Renal pelvis (tissue), 4 donors: ENCODE measurements around the gene TMEM176B. TPM values are rescaled to one million over a fixed set of nuclear protein-coding genes. Genes with fewer than 3 reads are reported as not detected.

Source experiments
- DNase-seq: peaks from one replicate; pipeline ENCODE4 v3.0.0-alpha.2; 2013
- polyA plus RNA-seq, 3 donors: library from polyadenylated mRNA; unstranded; fragments of 120-200 nt; gene quantifications; one replicate each; pipeline ENCODE4 v1.2.1, GENCODE V29; 2013; ENCODE audit not compliant: insufficient read length in 3 of 3

Gene TMEM176B
- polyA plus RNA-seq, 3 donors: 90.2 to 112 (median 92.4) TPM

DNA sequence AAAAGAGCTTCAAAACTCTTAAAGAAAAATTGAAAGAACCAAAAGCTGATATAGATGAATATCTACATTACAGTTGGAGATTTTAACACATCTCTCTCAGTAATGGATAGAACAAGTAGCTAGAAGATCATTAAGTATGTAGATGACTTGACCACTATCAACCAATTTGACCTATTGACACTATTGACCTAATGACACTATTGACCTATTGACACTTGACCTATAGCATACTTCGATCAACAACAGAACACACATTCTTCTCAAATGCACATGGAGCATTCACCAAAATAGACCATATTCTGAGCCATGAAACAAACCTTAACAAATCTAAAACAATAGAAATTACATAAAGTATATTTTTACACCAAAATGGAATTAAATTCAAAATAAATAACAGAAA lies 40.7 kb downstream of the TMEM176B start:
- no peak for DNase-seq

DNA sequence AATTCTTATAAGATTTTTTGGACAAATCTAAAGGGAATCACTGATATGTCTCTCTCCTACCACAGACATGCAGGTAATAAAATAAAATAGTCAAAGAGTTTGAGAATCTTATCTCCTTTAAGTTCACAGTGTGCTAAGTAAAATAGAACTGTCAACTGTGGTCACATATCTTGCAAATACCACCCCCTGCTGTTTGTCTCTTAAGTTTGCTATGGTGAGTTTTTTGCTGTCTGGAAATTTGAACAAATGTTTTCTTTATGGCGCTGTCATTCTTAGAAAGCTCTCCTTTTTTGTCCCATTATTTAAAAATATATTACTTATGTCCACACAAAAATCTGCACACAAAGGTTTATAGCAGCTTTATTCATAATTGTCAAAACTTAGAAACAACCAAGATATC lies 43.3 kb downstream of the TMEM176B start:
- no peak for DNase-seq

- DNase-seq: no peak
Observed at GRCh38 chr7:150756166-150756565, 44.0 kb downstream of the TMEM176B start.

DNA sequence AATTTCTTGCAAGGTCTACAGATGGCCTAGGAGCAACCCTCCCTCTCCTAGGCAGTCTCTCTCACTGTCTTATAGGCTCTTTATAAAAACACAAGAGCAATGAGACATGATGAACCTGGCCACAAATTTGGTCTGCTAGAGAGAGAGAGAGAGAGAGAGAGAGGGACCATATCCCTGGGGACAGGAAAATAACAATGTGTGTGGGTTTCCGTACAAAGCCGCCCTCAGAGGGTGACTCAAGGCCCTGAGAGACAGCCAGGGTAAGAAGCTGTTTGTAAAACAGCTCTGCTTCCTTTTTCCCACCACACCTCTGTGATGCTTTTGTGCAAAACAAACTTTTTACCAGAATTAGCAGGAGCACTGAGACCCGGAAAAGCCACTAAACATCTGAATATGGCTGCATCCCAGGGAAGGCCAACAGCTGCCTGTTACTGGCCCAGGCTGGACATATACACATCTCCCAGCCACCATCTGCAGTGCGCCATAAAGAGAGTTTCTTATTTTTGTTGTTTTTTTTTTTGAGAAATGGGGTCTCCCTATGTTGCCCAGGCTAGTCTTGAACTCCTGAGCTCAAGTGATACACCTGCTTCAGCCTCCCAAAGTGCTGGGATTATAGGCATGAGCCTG lies 44.6 kb downstream of the TMEM176B start:
- DNase-seq: no peak

DNA sequence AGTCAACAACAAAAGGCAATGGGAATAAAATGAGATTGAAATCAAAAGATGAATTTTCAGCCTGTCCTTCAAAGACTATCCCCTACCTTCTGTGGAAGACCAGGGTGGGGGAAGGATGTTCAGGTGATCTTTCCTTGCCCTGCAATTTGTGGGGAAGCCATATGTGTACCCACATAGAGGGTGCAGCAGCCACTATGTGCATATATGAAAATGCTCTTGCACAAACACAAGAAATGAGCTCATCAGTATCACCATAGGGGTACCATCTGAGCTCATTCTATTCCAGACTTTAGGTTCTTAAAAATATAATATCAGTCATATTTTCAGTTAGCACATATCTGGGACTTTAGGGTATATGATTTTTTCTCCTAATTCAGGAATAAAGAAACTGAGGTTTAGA lies 45.2 kb downstream of the TMEM176B start:
- no peak for DNase-seq

DNA sequence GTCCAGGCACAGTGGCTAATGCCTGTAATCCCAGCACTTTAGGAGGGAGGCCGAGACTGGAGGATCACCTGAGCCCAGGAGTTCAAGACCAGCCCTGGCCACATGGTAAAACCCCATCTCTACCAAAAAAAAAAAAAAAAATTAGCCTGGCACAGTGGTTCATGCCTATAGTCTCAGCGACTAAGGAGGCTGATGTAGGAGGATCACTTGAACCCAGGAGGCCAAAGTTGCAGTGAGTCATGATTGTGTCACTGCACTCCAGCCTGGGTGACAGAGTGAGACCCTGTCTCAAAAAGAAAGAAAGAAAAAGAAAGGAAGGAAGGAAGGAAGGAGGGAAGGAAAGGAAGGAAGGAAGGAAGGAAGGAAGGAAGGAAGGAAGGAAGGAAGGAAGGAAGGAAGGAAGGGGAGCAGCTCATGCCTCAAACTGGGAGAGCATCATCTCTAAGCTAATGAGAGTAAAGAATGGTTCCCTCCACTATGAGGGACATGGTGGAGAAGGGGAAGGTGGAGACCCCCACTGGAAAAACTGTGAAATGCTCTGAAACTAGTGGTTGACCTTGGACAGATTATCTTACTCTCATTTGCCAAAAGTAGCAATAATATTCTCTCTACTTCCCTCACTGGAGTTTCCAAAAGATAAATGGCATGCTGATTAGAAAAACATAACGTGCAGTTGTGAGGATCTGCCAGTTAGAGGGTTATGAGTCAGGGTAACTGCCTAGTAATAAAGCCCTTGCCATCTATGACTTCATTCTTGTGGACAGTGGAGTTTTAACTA lies 46.1 kb downstream of the TMEM176B start:
- no peak for DNase-seq

- no peak for DNase-seq
Observed at GRCh38 chr7:150753239-150753638, 46.9 kb downstream of the TMEM176B start.

- DNase-seq: no peak
Observed at GRCh38 chr7:150751702-150752101, 48.5 kb downstream of the TMEM176B start.

DNA sequence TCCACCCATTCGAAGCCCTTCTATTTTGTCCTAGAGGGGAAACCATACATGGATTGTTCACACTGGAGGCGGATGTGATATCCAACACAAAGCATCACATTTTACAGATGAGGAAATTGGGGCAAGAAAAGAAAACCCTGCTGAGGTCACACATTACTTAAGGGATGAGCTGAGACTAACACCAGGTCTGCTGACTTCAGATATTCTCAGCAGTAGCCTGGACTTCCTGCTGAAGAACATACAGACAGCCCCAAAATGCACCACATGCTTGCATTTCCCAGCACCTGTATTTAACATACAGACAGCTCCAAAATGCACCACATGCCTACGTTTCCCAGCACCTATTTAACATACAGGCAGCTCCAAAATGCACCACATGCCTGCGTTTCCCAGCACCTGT lies 51.8 kb downstream of the TMEM176B start:
- DNase-seq: no peak

DNA sequence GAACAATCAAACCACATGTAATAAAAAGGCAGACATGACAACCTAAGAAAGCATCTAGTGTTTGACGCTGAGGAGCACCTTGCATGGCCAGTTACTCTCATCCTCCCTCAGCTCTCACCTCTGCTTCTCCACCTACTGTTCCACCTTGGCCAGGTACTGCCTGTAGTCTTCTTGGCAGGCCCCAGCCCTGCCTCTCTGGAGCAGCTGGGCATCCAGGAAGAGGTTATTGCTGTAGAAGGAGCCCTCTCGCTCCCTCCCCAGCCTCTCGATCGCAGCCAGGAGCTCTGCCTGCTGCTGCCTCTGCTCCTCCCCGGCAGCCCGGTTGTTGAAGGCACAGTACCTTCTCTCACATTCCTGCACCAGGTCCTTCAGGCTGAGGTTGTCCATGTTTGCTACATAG lies 53.2 kb downstream of the TMEM176B start:
- no peak for DNase-seq

- DNase-seq: no peak
Observed at GRCh38 chr7:150745876-150746275, 54.3 kb downstream of the TMEM176B start.

DNA sequence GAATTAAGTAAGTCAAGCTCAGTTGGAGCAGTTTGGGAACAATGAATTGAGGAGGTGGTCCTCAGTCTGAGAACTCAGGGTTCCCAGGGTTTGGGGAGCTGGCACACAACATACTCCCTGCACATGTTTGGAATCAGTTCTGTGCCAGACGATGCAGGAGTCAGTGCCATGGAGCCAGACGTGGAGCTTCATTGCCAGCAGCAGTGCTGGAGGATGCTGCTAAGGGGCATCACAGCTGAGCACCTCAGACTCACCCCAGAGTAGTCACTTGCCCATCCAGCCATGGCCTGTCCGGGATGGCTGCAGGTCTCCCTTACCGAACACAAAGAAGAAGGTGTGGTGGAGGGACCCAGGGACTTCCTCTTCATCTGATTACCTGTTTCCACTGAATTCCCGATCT lies 55.1 kb downstream of the TMEM176B start:
- DNase-seq: no peak

- DNase-seq: no peak
Observed at GRCh38 chr7:150744041-150744656, 56.0 kb downstream of the TMEM176B start.

DNA sequence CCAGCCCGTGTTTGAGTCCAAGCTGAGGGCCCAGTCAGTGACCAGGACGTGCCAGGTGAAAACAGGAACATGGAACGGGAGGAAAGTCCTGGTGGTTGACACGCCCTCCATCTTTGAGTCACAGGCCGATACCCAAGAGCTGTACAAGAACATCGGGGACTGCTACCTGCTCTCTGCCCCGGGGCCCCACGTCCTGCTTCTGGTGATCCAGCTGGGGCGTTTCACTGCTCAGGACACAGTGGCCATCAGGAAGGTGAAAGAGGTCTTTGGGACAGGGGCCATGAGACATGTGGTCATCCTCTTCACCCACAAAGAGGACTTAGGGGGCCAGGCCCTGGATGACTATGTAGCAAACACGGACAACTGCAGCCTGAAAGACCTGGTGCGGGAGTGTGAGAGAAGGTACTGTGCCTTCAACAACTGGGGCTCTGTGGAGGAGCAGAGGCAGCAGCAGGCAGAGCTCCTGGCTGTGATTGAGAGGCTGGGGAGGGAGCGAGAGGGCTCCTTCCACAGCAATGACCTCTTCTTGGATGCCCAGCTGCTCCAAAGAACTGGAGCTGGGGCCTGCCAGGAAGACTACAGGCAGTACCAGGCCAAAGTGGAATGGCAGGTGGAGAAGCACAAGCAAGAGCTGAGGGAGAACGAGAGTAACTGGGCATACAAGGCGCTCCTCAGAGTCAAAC lies 57.7 kb downstream of the TMEM176B start:
- DNase-seq: no peak

Other genes starting within 250 kb of the TMEM176B start
- 10 to 100 TPM; 20.4 to 24.8 (median 22.3) TPM for gene GIMAP4, start 233.0 kb downstream of the TMEM176B start, polyA plus RNA-seq
- 10 to 100 TPM; 14.0 to 16.3 (median 14.3) TPM for gene GIMAP6, start 168.0 kb downstream of the TMEM176B start, polyA plus RNA-seq
- gene GIMAP2, start 114.7 kb downstream of the TMEM176B start, polyA plus RNA-seq: 1 to 10 TPM; 5.7 to 7.2 (median 7.0) TPM
- gene GIMAP1, start 83.8 kb downstream of the TMEM176B start, polyA plus RNA-seq: 1 to 10 TPM; 2.3 to 2.5 (median 2.4) TPM
- 1 to 10 TPM; 4.3 to 7.3 (median 6.1) TPM for gene GIMAP5, start 62.9 kb downstream of the TMEM176B start, polyA plus RNA-seq
- 100 to 1,000 TPM in 1 of 3 donors, 10 to 100 TPM in 2; 87.4 to 109 (median 96.2) TPM for gene TMEM176A, start 405 bp upstream of the TMEM176B start, polyA plus RNA-seq
- gene AOC1, start 52.2 kb upstream of the TMEM176B start, polyA plus RNA-seq: 10 to 100 TPM; 63.0 to 89.9 (median 82.6) TPM
- gene KCNH2, start 178.0 kb upstream of the TMEM176B start, polyA plus RNA-seq: 10 to 100 TPM; 16.9 to 22.5 (median 21.0) TPM
- gene NOS3, start 190.7 kb upstream of the TMEM176B start, polyA plus RNA-seq: 10 to 100 TPM; 11.0 to 14.2 (median 12.3) TPM
- gene ATG9B, start 224.1 kb upstream of the TMEM176B start, polyA plus RNA-seq: 1 to 10 TPM; 1.5 to 3.1 (median 2.6) TPM
- gene ABCB8, start 228.1 kb upstream of the TMEM176B start, polyA plus RNA-seq: 10 to 100 TPM; 21.8 to 37.3 (median 29.9) TPM
- gene ASIC3, start 248.2 kb upstream of the TMEM176B start, polyA plus RNA-seq: 1 to 10 TPM; 2.1 to 3.2 (median 2.4) TPM